Measurements from ENCODE around the gene GUCA1A. TPM values are rescaled to one million over a fixed set of nuclear protein-coding genes. Genes with fewer than 3 reads are reported as not detected.

GUCA1A gene
- total RNA-seq, 1 donor from 2014 or later, result 1.2 TPM

Other genes with a start within 250 kb of the GUCA1A start
- 13.0 TPM for gene CCND3, start 231.6 kb upstream of the GUCA1A start, total RNA-seq
- 5.4 TPM for gene TAF8, start 122.8 kb upstream of the GUCA1A start, total RNA-seq
- gene C6orf132, start 30.7 kb upstream of the GUCA1A start, total RNA-seq, result under 0.01 TPM
- gene GUCA1B, start 21.6 kb downstream of the GUCA1A start, total RNA-seq, result 0.74 TPM
- 31.7 TPM for gene MRPS10, start 44.5 kb downstream of the GUCA1A start, total RNA-seq